ENCODE results near the gene SYN1.

The SYN1 gene

DNA sequence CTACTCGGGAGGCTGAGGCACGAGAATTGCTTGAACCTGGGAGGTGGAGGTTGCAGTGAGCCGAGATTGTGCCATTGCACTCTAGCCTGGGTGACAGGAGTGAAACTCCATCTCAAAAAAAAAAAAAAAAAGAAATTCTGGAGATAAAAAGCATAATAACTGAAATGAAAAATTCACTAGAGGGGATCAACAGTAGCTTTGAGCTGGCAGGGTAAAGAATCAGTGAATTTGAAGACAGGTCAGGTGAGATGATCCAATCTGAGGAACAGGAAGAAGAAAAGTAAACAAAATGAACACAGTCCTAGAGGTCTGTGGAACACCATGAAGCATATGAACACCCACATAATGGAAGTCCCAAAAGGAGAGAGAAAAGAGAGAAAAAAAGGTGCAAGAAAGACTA is 22.4 kb downstream of the SYN1 start:
- no peak overlapping the region for H3K4me3 ChIP-seq (ENCODE audit: low read depth, low read length)

DNA sequence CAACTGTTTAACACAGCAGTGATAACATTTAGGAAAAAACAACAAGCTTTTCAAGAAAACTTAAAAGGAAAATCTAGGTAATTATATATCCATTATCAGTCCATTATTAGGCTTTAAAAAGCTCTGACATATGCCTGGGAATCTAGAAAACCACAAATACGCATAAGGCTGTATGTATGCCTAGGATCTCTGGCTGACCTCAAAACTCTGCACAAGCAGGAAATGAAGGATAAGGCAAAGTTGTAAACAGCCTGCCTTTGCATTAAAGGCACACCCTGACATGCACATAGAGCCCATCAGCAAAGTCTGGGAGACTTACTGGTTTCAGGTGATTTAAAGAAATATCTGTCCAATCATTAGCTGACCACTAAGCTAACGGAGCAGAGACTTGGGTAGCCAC is 23.4 kb downstream of the SYN1 start:
- no peak overlapping the region for H3K4me3 ChIP-seq (ENCODE audit: low read depth, low read length)

DNA sequence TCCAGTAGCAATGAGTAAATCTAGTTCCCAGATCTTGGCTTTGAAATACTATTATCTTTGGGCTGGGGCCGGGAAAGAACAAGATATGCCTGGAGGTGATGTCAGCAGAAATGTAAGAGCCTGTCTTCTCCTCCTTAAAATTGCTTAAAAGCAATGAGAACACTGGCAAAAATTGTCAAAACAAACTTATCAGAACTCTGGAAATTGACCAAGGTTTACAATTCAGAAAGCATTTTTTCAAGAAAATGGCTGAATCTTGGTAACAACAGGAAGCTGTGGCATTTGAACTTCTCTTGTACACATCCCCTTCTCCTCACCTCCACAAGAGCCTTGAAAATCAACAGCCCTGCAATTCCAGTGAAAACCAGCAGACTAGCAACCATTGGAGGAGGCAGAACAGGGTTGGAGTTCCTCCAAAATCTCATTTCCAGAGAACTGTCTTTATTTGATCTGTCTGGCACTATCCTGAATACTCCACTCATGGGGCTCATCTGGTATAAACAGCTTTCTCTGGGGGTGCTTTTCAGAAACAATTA is 23.9 kb downstream of the SYN1 start:
- H3K4me3 ChIP-seq (ENCODE audit: low read depth, low read length): no peak overlapping the region

DNA sequence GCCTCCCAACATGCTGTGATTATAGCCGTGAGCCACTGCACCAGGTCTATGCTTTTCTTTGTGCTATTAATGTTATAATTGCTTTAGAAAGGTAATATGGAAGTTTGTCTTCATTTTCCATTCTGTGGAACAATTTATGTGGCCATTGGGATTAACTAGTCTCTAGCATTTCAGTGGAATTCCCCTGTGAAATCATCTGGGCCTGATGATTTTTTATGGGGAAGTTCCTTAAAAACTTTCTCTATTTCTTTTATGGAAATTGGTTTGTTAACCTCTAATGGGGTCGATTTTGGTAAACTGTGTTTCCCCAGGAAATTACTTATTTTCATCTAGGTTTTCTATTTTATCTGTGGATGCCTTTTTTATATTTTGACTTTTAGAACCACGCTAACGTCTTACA is 26.1 kb downstream of the SYN1 start:
- no peak overlapping the region for H3K4me3 ChIP-seq (ENCODE audit: low read depth, low read length)

DNA sequence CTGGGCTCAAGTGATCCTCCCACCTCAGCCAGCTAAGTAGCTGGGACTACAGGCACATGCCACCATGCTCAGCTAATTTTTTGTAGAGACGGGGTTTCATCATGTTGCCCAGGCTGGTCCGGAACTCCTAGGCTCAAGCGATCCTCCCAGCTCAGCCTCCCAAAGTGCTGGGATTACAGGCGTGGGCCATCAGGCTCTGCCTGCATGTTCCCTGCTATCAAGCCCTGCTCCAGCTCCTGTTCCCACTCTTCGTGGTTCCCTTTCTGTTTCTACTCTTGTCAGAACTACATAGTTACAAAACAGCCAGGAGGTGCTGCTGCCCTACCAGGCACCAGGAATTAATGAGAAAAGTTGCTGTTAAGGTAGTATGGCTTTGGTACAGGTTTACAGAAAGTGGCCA is 28.7 kb downstream of the SYN1 start:
- no peak overlapping the region for H3K4me3 ChIP-seq (ENCODE audit: low read depth, low read length)

DNA sequence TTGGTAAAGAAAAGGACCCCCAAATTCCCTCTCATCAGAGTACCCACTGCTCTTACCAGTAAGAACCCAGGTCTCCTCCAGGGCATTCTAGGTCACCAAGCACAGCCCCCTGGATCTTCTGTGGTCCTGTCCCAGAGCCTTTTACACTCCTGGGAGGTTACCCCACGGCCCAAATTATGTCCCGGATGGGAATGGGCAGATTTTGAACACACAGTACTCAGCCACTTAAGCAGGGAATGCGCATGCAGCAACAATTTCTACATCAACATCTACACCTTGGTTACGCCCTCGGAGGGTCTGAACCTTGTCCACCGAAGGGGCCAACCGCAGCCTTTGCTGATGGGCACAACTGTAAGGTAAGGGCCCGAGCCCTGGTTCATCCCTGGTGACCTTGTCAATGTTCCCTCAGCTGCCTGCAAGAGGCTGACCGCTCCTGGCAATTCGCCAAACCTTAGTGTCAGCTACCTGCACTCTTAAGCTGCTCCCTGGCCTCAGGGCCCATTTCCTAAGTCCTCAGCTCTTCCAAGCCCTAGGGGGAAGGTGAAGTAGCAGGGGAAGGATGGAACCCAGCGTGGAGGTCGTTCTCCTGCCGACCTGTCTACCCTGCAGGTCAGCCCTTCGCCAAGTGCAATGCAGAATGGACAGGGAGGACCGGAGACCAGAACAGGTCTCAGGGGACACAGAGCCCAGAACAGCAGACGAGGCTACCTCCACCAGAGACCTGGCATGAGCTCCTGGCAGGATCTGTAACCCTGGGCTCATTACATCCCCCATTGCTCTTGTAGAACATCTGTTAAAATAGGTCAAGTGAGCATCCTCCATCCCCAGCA is 31.5 kb downstream of the SYN1 start:
- no peak overlapping the region for H3K4me3 ChIP-seq (ENCODE audit: low read depth, low read length)

DNA sequence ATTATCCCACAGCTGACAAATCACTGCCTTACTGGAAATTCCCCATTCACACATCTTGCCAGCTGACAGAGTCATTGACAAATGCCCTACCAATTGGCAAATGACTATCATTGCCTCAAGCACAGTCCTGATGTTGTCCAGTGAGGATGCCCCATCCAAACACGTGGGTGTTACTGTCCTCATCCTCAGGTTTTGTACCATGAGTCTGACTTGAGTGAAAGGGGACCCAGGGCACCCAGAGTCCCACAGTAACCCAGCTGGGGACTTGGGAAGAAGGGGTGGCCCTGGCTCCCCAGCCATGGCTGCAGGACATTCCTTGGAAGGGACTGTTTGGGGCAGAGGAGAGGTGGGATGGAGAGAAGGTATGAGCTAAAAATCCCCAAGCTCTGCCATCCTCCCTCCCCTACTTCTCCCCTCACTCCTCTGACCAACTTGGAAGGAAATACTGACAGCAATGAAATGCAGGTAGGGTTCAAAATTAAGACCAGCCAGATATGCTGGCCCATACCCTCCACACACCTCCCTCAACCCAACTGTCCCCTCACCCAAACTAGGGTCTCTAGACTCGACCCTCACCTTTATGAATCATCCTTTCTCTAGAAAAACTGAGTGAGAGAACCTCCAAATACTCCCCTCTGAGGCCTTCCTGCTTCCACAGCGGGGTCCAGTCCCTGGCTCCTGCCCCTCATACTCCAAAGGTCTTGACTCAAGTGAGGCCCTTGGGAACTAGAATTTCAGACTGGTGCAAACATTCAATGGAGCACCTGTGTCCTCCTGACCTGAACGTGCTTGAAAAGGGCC is 32.4 kb downstream of the SYN1 start:
- H3K4me3 ChIP-seq (ENCODE audit: low read depth, low read length): no peak overlapping the region

DNA sequence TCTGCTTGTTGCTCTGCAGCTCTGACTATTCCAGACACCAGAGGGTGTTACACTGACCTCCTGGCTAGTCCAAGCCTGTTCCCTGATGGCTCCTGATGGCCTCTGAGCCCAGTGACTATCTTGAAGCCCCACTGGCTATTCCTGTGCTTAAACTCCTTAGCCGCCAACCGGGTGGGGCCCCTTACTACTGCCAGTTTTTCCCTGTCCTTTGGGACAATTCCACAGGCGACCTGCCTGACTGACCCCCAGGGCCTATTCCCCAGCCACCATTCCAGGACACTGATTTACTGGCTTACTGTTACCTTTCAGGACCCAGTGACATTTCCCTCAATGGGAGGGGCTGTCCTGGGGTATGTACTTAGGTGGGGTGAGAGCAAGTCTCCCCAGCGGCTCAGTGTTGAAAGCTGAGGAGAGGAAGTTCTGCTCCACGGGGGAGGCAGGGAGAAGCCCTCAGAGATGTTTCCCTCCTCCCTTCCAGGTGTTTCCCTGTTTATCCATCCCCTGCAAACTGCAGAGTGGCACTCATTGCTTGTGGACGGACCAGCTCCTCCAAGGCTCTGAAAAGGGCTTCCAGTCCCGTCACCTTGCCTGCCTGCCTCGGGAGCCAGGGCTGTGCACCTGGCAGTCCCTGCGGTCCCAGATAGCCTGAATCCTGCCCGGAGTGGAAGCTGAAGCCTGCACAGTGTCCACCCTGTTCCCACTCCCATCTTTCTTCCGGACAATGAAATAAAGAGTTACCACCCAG is 33.4 kb downstream of the SYN1 start:
- H3K4me3 ChIP-seq (ENCODE audit: low read depth, low read length): no peak overlapping the region

DNA sequence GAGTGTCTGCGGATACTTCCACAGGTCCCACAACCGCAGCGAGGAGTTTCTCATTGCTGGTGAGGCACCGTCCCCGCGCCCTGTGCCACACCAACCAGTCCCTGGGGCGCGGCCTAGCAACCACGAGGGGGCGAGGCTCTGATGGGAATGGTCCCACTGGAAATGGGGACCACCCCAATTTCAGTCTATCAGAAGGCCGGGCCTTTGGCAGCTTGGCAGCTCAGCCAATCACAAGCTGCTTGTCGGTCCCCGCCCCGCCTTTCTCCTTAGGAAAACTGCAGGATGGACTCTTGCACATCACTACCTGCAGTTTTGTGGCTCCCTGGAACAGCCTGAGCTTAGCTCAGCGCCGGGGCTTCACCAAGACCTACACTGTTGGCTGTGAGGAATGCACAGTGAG is 34.4 kb downstream of the SYN1 start:
- H3K4me3 ChIP-seq (ENCODE audit: low read depth, low read length): no peak overlapping the region

DNA sequence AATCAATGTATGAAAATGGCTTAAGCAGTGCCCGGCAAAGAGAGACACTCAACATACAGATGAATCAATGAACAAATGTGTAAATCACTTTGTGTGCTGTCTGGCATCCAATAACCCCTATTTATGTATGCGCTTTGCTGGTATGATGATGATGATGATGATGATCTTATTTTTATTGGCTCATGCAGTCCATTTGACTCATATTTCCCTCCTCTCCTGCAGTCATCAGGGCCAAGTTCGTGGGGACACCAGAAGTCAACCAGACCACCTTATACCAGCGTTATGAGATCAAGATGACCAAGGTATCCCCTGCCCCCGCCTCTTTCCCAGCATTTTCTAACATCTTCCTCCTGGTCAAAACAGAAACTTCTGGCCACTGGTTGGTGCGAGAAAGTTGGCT is 34.9 kb downstream of the SYN1 start:
- no peak overlapping the region for H3K4me3 ChIP-seq (ENCODE audit: low read depth, low read length)

DNA sequence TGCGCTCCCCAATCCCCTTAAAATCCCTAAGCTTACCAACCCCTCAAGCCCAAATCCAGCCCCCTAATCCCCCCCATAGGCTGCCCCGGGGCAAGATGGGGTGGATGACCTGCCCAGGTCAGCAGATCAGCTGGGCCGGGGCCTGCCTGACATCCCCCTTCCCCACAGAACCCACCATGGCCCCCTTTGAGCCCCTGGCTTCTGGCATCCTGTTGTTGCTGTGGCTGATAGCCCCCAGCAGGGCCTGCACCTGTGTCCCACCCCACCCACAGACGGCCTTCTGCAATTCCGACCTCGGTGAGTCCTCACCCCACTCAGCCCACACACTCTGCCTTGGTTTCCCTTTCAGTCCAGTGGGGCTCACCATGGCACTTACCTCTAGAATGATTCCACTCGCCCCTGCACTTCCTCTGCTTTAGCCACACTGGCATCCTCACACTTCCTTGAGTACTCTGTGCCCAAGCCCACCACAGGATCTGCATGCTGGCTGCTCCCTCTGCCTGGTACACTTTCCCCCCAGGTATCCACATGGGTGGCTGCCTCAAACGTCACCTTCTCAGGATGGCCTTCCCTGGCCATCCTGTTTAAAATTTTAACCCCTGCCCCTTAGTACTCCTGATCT is 36.3 kb downstream of the SYN1 start:
- no peak overlapping the region for H3K4me3 ChIP-seq (ENCODE audit: low read depth, low read length)

DNA sequence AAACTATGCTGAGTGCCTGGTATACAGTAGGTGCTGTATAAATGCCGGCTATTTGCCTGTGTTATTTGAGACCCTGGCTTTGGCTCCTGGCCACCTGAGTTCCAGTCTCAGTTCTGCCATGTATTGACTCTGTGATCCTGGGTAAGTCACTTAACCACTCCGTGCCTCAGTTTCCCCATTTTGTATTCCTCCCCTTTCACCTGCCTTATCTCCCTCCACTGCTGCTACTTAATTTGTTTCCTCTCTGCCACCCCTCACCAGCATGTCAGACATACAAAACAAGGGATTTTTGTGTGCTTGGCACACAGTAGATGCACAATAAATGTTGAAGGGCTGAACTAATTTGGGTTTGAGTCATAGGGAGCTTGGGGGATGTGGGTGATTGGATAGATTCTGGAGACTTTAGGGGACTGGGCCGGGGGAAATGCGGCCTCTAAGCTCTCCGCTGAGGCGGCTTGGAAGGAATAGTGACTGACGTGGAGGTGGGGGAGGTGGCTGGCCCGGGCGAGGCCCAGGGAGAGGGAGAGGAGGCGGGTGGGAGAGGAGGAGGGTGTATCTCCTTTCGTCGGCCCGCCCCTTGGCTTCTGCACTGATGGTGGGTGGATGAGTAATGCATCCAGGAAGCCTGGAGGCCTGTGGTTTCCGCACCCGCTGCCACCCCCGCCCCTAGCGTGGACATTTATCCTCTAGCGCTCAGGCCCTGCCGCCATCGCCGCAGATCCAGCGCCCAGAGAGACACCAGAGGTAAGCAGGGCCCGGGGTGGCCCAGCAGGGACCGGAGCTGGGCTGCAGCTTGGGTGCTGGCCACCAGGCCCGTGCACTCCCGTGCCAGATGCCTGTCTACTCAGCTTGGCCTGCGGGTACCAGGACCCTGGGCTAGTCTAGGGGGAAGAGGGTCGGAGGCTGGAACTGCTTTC is 37.7 kb downstream of the SYN1 start, which contains the start of gene TIMP1:
TIMP1 (plus strand) TSS at position 706 of the 917 bp plus-strand sequence. CDS start 980 bp downstream, outside the sequence.
- H3K4me3 ChIP-seq (ENCODE audit: low read depth, low read length): peak within 1 kb of the TSS; percentile 45

DNA sequence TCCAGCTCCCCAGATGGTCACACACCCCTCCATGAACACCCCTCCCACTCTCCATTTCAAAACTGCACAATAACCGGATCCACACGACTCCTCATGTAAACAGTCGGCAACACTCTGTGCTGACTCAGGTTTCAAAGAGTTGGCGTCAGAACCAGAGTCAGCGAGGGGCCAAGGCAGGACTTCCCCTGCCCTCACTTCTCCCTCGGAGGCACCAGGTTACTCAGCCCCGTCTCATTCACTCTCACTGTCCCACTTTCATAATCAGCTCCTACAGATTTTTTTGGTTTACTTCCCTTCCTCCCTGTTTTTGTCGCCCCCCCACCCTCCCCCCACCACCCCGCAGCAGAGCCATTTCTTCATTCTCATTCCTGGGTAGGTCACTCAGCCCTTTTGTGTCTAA is 40.1 kb downstream of the SYN1 start:
- no peak overlapping the region for H3K4me3 ChIP-seq (ENCODE audit: low read depth, low read length)

DNA sequence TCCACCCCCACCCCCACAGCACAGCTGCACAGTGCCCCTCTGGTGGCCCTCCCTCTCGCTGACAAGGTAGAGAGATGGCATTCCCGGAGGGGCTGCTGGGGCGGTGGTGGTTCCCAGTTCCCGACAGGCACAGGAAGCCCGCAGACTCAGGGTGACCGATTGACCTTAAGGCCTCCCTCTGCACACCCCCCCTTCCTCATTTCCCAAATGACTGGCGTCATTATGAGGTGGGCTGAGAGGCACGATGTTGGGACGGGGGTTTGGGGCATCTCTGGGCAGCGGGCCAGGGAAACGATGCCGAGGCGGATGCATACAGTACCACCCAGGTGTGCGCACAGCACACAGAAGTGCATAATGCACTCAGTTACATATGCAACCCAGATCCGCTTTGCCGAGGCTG is 41.0 kb downstream of the SYN1 start:
- no peak overlapping the region for H3K4me3 ChIP-seq (ENCODE audit: low read depth, low read length)

DNA sequence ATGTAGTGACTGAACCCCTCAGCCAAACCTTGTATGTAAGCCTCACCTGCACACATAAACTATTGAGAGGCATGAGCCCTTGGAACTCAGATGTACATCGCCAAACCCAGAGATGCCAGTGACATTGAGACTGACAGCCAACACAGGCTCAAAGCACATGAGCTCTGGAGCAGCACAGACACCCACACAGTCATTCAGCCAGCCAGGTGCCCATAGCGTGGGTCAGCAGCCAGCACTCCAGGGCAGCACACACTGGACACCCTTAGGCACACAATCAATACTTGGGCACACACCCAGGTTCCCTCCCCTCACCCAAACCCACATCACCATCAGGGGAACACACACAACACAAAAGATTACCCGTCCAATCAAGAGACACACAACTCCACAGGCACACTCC is 41.8 kb downstream of the SYN1 start:
- H3K4me3 ChIP-seq (ENCODE audit: low read depth, low read length): no peak overlapping the region

DNA sequence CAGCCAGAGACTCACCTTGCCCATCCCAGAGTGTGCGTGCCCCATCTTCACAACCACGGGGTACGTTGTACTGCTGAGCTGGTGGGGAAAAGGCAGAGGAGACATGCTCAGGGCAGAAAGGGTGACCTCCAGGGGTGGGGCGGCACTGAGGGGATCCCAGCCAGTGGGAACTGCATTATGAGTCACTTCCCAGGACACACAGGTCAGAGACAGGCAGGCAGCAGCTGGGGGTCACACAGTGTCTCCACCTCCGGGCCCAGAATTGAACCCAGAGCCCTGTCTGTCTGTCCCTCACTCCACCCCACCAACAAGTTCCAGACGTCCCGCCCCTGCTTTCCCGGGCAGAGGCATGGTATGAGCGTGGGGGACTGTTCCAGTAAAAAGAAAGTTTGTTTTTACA is 42.2 kb downstream of the SYN1 start:
- no peak overlapping the region for H3K4me3 ChIP-seq (ENCODE audit: low read depth, low read length)

DNA sequence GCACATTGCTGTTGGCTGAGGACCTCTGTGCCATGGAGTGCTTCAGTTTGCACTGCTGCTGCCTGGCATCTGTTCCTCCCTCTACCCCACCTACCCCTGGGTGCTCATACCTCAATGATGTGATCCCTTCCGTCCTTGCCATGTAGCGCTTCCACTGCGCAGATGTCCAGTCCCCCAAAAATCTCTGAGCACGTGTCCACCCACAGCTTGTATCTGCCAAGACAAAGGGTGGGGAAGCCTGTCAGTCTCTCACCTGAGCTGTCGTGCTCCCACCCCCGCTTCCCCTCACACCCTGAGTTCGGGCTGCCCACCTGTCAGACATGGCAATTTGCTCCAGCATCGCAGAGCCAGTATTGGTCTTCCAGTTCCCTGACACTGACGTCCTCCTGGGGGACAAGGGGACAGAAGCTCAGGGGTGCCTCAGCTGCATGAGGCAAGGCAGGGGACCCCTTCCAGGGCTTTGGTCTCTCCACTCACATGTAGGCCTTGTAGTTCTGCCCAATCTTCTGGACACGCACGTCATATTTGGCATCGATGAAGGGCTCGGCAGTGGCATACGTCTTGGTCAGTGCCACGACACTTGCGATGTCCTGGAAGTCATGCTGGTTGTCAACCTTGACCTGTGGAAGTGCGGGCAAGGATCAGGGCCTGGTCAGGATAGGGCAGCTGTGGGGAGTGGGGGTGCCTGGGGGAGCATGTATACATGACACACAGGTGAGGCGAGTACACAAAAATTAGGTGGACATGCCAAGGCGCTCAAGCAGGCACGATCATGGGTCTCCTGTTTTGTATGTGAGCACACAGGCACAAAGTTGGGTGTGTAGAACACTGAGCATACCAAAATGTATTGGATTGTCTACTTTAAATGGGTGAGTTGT is 43.4 kb downstream of the SYN1 start:
- no peak overlapping the region for H3K4me3 ChIP-seq (ENCODE audit: low read depth, low read length)

DNA sequence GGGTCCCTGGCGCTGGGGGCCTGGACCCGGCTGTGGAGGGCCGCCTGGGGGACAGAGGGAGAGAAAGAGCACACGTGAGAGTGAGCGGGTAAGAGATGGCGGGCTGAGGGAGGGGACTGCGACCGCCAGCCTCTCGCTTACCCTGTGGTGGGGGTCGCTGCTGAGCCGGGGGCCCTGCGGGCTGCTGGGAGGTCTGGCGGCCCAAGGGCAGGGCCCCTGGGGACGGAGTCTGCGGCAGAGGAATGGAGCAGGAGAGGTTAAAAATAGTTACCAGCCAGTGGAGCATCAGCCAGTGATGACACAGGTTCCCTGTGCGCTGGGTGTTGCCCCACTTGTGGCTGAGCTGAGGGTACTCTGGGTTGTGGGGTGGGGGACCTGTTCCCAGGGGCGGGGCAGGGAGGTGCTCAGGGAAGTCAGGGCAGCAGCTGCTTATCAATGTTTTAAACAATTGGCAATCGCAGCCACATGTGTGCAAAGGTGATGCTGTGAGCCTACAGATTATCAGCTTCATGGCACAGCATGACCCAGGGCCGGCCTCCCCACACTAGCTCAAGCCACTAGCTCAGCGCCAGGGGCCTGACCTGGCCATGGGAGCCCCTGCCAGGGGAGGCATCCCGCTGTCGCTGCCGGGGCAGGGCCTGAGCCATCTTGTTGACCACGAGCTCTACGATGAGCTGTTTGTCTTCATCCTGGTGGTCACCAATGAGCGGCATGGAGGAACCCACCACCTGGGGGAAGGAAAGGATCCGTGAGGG is 44.9 kb downstream of the SYN1 start:
- peak overlapping the region; percentile 50 for H3K4me3 ChIP-seq (ENCODE audit: low read depth, low read length)
